Loucy (cell line): ENCODE measurements around the gene CCT3.

ENCODE experiments used
- H2AFZ ChIP-seq: fragments of 200-600 bp; sonication (generic); 2 replicates; pipeline ENCODE4 v1.6.0; 2016; ENCODE audit warnings: antibody characterized with exemption, mild to moderate bottlenecking, low read length, moderate library complexity
- H3F3A ChIP-seq: fragments of 200-600 bp; 2 replicates; pipeline ENCODE4 v1.6.0; 2016; ENCODE audit warnings: antibody characterized with exemption, low read depth, mild to moderate bottlenecking
- H3K27me3 ChIP-seq: fragments of 200-600 bp; sonication (generic); 2 replicates; pipeline ENCODE4 v1.6.1; 2014; ENCODE audit warnings: low read length, mild to moderate bottlenecking; ENCODE audit not compliant: insufficient read depth, poor library complexity, severe bottlenecking
- H3K36me3 ChIP-seq: fragments of 200-600 bp; sonication (generic); 2 replicates; pipeline ENCODE4 v1.6.1; 2016; ENCODE audit warnings: low read length; ENCODE audit not compliant: insufficient read depth
- H3K4me1 ChIP-seq: fragments of 200-600 bp; sonication (generic); 2 replicates; pipeline ENCODE4 v1.5.1; 2014; ENCODE audit warnings: low read length, mild to moderate bottlenecking; ENCODE audit not compliant: insufficient read depth, poor library complexity, severe bottlenecking
- H3K4me2 ChIP-seq: fragments of 200-600 bp; sonication (generic); 2 replicates; pipeline ENCODE4 v1.6.0; 2014; ENCODE audit warnings: antibody characterized with exemption, low read length, low read depth, mild to moderate bottlenecking; ENCODE audit not compliant: poor library complexity, severe bottlenecking
- H3K4me3 ChIP-seq: fragments of 200-600 bp; sonication (generic); 2 replicates; pipeline ENCODE4 v1.5.1; 2014; ENCODE audit warnings: low read length, mild to moderate bottlenecking, mixed read lengths; ENCODE audit not compliant: poor library complexity, severe bottlenecking
- H3K79me2 ChIP-seq: fragments of 200-600 bp; sonication (generic); 2 replicates; pipeline ENCODE4 v1.6.1; 2014; ENCODE audit warnings: low read length; ENCODE audit not compliant: insufficient read depth
- H3K9ac ChIP-seq: fragments of 200-600 bp; sonication (generic); 2 replicates; pipeline ENCODE4 v1.6.0; 2014; ENCODE audit warnings: mild to moderate bottlenecking, low read depth, low read length, moderate library complexity; ENCODE audit not compliant: poor library complexity, severe bottlenecking
- H3K9me2 ChIP-seq: fragments of 200-600 bp; sonication (generic); replicated peaks from 2 replicates; pipeline ENCODE4 v1.6.1; 2016; ENCODE audit warnings: low read depth, low read length, mixed read lengths
- H3K9me3 ChIP-seq: fragments of 200-600 bp; sonication (generic); 2 replicates; pipeline ENCODE4 v1.6.1; 2014; ENCODE audit warnings: mild to moderate bottlenecking, antibody characterized with exemption, low read length, low read depth; ENCODE audit not compliant: insufficient read depth
- H4K20me1 ChIP-seq: fragments of 200-600 bp; sonication (generic); 2 replicates; pipeline ENCODE4 v1.6.0; 2014; ENCODE audit warnings: antibody characterized with exemption, low read length, mild to moderate bottlenecking; ENCODE audit not compliant: insufficient read depth, poor library complexity, severe bottlenecking
- CTCF ChIP-seq: fragments of 200-600 bp; sonication (generic); conservative IDR thresholded peaks from 2 replicates; pipeline ENCODE4 v1.5.1; 2014; ENCODE audit warnings: mild to moderate bottlenecking, antibody characterized with exemption, low read length
- EZH2phosphoT487 ChIP-seq: fragments of 200-600 bp; IDR thresholded peaks from 2 replicates; pipeline ENCODE4 v1.6.1; 2018; ENCODE audit warnings: antibody characterized with exemption, mild to moderate bottlenecking, moderate library complexity, borderline replicate concordance

The CCT3 gene

GRCh38 chr1:156376146-156376545, 38.1 kb upstream of the CCT3 start:
- no peaks in the 10 kb centered on the region for H3K4me1 ChIP-seq
- H3K79me2 ChIP-seq = no peaks in the 10 kb centered on the region
- H3K36me3 ChIP-seq = no peaks in the 10 kb centered on the region
- no peak overlapping the region for H3K4me3 ChIP-seq
- no peaks in the 10 kb centered on the region for H3K9me3 ChIP-seq
- no peaks in the 10 kb centered on the region for H3K27me3 ChIP-seq
- no peaks in the 10 kb centered on the region for H3F3A ChIP-seq
- H3K9me2 ChIP-seq = no peaks in the 10 kb centered on the region
- no peak overlapping the region for H3K4me2 ChIP-seq
- no peak overlapping the region for H2AFZ ChIP-seq
- H4K20me1 ChIP-seq = no peaks in the 10 kb centered on the region
- H3K9ac ChIP-seq = no peak overlapping the region
- TF ChIP-seq EZH2phosphoT487 = no peak
- TF ChIP-seq CTCF = no peak

- Histone ChIP-seq H3K9ac (no peak overlapping the region), H3K4me1 (no peaks in the 10 kb centered on the region), H3K4me2 (no peak overlapping the region), H3F3A (no peaks in the 10 kb centered on the region), H3K36me3 (no peaks in the 10 kb centered on the region), H4K20me1 (no peaks in the 10 kb centered on the region), H3K9me2 (no peaks in the 10 kb centered on the region), H2AFZ (no peak overlapping the region), H3K4me3 (no peak overlapping the region), H3K9me3 (no peaks in the 10 kb centered on the region), H3K79me2 (no peaks in the 10 kb centered on the region), H3K27me3 (no peaks in the 10 kb centered on the region)
- no peak for TF ChIP-seq EZH2phosphoT487
- no peak for TF ChIP-seq CTCF
Measured at GRCh38 chr1:156373546-156373945, 35.5 kb upstream of the CCT3 start.

GRCh38 chr1:156372876-156373275, 34.8 kb upstream of the CCT3 start:
- Histone ChIP-seq H3K4me1 (no peaks in the 10 kb centered on the region), H4K20me1 (no peaks in the 10 kb centered on the region), H3K9ac (no peak overlapping the region), H3K79me2 (no peaks in the 10 kb centered on the region), H2AFZ (no peak overlapping the region), H3K4me2 (no peak overlapping the region), H3K27me3 (no peaks in the 10 kb centered on the region), H3K4me3 (no peak overlapping the region), H3K9me2 (no peaks in the 10 kb centered on the region), H3K36me3 (no peaks in the 10 kb centered on the region), H3K9me3 (no peaks in the 10 kb centered on the region), H3F3A (no peaks in the 10 kb centered on the region)
- no peak for TF ChIP-seq CTCF
- TF ChIP-seq EZH2phosphoT487 = no peak
